ENCODE measurements around the gene CRYBA2.

CRYBA2 gene

DNA sequence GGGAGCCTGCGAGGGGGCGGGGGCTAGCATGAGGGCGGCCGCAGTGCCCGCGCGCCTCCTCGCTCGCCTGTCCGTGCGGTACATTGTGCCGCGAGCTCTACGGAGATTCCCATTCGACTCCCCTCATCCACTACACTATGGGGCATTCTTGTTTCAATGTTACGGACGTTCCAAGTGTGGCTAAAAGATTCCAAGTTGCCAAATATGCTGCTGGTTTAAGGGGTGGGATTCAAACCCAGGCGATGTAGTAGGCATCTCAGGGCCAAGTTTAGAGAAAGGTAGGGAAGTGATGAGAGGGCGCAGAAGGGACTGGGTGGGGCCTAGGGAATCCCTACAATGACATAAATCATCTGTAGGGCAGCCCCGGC lies 10.0 kb upstream of the CRYBA2 start:
- no peak for DNase-seq (ENCODE audit: low read depth)
- no peak overlapping the region for H3K4me3 ChIP-seq (ENCODE audit: low read length)
- TF ChIP-seq, protein P1, sequence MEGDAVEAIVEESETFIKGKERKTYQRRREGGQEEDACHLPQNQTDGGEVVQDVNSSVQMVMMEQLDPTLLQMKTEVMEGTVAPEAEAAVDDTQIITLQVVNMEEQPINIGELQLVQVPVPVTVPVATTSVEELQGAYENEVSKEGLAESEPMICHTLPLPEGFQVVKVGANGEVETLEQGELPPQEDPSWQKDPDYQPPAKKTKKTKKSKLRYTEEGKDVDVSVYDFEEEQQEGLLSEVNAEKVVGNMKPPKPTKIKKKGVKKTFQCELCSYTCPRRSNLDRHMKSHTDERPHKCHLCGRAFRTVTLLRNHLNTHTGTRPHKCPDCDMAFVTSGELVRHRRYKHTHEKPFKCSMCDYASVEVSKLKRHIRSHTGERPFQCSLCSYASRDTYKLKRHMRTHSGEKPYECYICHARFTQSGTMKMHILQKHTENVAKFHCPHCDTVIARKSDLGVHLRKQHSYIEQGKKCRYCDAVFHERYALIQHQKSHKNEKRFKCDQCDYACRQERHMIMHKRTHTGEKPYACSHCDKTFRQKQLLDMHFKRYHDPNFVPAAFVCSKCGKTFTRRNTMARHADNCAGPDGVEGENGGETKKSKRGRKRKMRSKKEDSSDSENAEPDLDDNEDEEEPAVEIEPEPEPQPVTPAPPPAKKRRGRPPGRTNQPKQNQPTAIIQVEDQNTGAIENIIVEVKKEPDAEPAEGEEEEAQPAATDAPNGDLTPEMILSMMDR (conservative IDR thresholded peaks at IDR 0.05; ENCODE audit: low read depth, low read length): no peak

DNA sequence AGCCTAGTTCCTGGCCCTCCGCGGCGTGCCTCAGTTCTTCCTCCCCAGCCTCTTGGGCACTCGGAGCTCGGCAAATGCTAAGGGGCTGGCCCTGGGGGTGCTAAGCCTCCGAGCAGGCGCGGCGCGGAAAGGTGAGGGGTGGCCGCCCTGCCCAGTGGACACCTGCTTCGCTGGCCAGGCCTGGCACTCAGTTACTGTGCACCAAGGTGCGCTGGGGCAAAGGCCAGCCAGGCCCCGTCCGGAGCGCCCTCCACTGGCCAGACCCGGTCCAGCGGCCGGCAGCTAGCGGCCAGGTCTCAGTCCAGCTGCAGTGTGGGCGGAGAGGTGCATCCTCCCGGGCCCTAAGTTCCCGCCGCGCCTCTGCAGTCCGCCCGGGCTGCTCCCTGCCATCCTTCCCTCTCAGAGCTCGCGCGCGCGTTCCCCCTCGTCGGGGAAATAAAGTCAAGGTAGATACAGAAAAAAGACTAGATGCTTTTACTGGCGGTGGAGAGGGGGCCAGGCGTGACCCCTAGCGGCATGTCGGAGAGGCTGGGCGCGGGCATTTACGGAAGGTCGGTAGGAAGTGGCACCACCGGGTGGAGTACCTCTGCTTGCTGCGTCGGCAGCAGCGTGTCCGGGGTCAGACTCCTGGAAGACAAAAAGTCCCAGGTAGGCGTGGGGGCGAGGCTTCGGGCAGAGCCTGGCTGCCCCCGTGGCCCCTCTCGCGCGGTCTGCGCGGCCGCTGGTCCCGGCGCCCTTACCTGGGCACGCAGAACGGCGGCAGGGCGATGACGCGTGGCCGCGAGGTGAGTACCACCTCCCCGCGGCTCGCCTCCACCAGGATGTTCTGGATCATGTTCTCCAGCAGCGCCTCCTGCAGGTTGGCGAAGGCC lies 9.4 kb upstream of the CRYBA2 start:
- no peak for DNase-seq (ENCODE audit: low read depth)
- TF ChIP-seq, protein P1 (conservative IDR thresholded peaks at IDR 0.05; ENCODE audit: low read depth, low read length): peak; percentile 56
- H3K4me3 ChIP-seq (ENCODE audit: low read length): peak overlapping the region; percentile 12

DNA sequence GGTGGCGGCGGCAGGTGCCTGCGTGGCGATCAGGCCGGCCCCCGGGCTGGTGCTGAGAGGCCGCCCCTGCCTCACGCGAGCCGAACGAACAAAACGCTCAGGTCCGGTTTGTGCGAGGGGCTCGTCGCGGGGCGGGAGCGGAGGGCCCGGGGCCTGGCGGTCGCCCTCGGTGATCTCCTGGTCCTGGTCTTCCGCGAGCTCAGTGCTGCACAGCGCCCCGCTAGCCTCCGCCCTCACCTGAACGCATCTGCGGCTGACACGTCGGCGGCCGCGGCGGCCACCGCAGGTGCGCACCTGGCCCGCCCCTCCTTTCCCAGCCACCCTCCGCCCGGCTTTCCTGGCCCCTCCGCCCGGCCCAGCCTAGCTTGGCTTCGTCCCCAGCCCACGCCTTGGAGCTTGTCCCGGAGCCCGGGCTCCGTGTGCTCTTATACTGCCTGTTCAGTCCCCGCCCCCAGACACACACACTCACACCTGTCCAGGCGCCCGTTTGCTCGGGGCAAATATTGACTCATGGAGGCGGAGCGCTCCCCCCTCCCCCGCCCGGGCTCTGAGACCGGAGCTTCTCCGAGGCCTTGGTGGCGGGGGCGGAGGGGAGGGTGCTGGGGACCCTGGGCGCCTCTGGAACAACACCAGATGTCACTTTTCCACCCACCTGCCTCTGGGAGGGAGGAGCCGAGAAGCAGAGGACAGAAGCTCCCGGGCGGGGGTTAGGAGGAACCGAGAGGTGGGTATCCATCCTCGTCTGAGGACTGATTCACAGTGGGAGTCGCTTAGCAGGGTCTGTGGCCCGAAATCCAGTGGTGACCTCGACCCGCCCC lies 8.6 kb upstream of the CRYBA2 start:
- TF ChIP-seq, protein P1 (conservative IDR thresholded peaks at IDR 0.05; ENCODE audit: low read depth, low read length): no peak
- no peak overlapping the region for H3K4me3 ChIP-seq (ENCODE audit: low read length)
- DNase-seq (ENCODE audit: low read depth): no peak

DNA sequence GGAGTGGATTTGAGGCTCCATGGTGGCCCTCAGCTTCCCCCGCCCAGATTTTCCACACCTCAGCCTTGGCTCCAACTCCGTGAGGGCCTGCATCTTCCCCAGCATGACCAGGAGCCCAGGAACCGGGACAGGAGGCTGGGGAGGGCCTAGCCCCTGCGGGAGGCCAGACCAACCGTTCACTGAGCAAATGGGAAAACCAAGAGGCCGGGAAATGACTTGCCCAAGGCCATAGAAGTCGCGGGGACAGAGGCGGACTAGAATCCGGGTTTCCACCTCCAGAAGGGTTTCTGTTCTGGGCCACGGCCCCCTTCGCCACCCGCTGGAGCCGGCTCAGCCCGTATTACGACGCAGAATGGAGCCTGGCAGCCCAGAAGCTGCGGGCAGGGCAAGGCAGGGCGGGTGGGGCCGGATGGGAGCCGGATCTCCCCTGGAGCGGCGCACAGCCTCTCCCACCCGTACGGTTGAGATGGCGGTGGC lies 7.9 kb upstream of the CRYBA2 start:
- no peak overlapping the region for H3K4me3 ChIP-seq (ENCODE audit: low read length)
- TF ChIP-seq, protein P1 (conservative IDR thresholded peaks at IDR 0.05; ENCODE audit: low read depth, low read length): no peak
- no peak for DNase-seq (ENCODE audit: low read depth)

DNA sequence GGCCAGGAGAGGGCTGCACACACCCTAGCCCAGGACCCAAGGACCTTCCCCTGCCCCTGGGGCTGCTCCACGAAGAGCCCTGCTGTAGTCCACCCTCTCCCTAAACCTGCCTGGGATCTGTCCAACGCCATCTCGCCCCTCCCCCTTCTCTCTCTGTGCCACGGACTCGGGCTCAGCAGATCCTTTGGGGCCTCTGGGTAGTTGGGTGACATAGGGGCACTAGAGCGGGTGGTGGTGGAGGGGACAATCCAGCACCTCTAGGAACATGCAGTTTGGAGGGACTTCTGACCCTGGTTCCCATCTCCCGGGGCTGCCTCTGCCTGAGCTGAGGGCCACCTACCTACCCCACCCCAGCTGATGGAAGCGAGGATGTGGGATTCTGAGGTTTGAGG lies 7.3 kb upstream of the CRYBA2 start:
- no peak for DNase-seq (ENCODE audit: low read depth)
- no peak overlapping the region for H3K4me3 ChIP-seq (ENCODE audit: low read length)
- TF ChIP-seq, protein P1 (conservative IDR thresholded peaks at IDR 0.05; ENCODE audit: low read depth, low read length): no peak

DNA sequence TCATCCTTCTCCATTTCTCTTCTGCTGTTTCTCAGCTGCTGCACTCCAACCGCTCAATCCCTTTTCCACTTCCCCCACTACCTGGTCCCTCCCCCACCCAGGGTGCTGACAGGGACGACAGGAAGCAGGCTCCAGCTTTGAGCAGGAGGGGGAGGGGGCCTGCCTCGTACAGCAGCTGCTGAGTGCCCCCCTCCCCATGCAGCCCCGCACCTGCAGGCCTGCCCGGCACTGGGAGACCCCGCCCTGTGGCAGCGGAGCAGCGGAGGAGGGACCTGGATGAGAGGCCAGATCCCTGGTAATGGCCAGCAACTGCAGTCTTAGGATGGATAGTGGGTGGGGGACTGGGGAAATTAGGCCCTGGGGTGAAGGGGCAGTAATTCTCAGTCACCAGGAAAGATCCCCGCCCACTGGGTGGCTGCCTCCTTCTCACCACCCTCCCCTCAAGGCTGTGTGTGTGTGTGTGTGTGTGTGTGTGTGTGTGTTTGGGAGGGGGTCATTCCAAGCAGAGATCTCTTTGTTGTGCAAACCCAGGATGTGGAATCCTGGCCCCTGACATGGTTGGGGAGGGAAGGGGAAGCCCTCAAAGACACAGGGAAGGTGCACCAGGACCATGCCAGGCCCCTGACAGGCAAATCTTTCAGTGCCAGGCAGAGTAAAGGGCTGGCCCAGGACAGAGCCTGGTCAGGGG lies 6.8 kb upstream of the CRYBA2 start:
- no peak for DNase-seq (ENCODE audit: low read depth)
- TF ChIP-seq, protein P1 (conservative IDR thresholded peaks at IDR 0.05; ENCODE audit: low read depth, low read length): no peak
- H3K4me3 ChIP-seq (ENCODE audit: low read length): no peak overlapping the region
